OCI-M1 (cell line): ENCODE measurements around the gene PAEP.
"Not testable (repeated sequence)": the region's sequence is repeated elsewhere in the genome, so short reads cannot be mapped to it uniquely, and the experiment has no call there.

Source experiments
- DNase-seq: peaks from one replicate; lab custom pipeline; 2025; lab: John Stamatoyannopoulos, UW

PAEP gene

GRCh38 chr9:135526089-135526729 lies 35.3 kb upstream of the PAEP start:
- DNase-seq, result no peak

- DNase-seq, result no peak
These were observed 34.6 kb upstream of the PAEP start for GRCh38 chr9:135526730-135527571.

- DNase-seq, result not testable (repeated sequence)
These were observed 32.6 kb upstream of the PAEP start for GRCh38 chr9:135528842-135529435.

GRCh38 chr9:135530146-135530545 lies 31.4 kb upstream of the PAEP start:
- DNase-seq, result no peak

- no peak for DNase-seq
These were observed 30.5 kb upstream of the PAEP start for GRCh38 chr9:135531096-135531495.

GRCh38 chr9:135533113-135533512 lies 28.4 kb upstream of the PAEP start:
- no peak for DNase-seq

- DNase-seq, result no peak
These were observed 27.9 kb upstream of the PAEP start for GRCh38 chr9:135533674-135534073.

GRCh38 chr9:135534192-135534711 lies 27.3 kb upstream of the PAEP start:
- not testable (repeated sequence) for DNase-seq

- not testable (repeated sequence) for DNase-seq
These were observed 26.7 kb upstream of the PAEP start for GRCh38 chr9:135534826-135535225.

- not testable (repeated sequence) for DNase-seq
These were observed 25.9 kb upstream of the PAEP start for GRCh38 chr9:135535631-135536030.

GRCh38 chr9:135536216-135536615 lies 25.3 kb upstream of the PAEP start:
- no peak for DNase-seq

- not testable (repeated sequence) for DNase-seq
These were observed 18.2 kb upstream of the PAEP start for GRCh38 chr9:135543262-135543894.

- no peak for DNase-seq
These were observed 16.4 kb upstream of the PAEP start for GRCh38 chr9:135544981-135545635.

- not testable (repeated sequence) for DNase-seq
These were observed 15.8 kb upstream of the PAEP start, which contains the start of gene OBP2A for GRCh38 chr9:135545646-135546176. Gene OBP2A, plus strand, starts transcription at chr9:135546126. Its CDS starts 55 bp downstream, at chr9:135546181.

- DNase-seq, result not testable (repeated sequence)
These were observed 14.6 kb upstream of the PAEP start for GRCh38 chr9:135546792-135547617.

- DNase-seq, result no peak
These were observed 13.5 kb upstream of the PAEP start for GRCh38 chr9:135547756-135548736.

GRCh38 chr9:135549478-135550343 lies 11.8 kb upstream of the PAEP start:
- not testable (repeated sequence) for DNase-seq

- no peak for DNase-seq
These were observed 11.1 kb upstream of the PAEP start for GRCh38 chr9:135550344-135550918.
